ENCODE results near the gene HORMAD1.
"Not testable (repeated sequence)": the region's sequence is repeated elsewhere in the genome, so short reads cannot be mapped to it uniquely, and the experiment has no call there.

The HORMAD1 gene

GRCh38 chr1:150696995-150697927 is 23.4 kb downstream of the HORMAD1 start, which contains the start of gene GOLPH3L:
TSS of gene GOLPH3L (minus strand) at chr1:150697154. CDS start at chr1:150694838, 2,316 bp downstream.
- DNase-seq, result peak; percentile 95

DNA sequence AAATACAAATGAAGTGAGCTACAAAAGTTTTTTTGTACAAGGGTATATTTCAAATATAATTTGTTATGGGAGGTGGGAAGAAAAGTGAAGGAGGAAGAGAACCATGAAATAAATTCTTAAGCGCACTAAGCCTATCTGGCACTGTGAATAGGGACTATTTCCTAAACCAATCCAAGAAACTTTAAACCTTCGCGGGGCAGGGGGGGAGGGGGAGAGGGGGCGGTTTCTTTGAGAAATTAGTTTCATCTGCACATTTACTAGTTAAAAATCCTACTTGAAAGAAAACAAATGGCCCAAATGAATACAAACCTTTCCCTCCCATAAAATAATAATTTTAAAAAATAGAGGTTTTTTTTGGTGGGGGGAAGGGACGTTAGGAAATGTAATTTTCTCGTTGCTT is 24.1 kb downstream of the HORMAD1 start:
- no peak for DNase-seq

- DNase-seq, result no peak
Observed at GRCh38 chr1:150696162-150696561, 24.5 kb downstream of the HORMAD1 start.

DNA sequence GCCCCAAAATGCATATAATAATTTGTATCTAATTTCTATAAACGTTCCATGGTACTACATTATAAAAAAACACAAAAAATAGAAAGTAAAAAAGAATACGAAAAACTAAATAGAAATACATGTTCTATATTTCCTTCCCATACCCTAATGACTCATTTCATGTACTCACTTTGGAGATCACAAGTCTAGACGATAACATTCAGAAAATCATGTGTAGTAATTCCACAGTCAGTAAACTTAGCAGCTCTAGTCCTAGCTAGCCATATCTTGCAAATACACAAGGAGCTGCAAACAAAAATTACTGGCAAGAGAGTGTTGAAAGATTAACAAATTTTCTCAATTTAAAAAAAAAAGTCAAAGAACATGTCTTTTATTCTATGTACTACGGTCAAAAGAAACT is 25.1 kb downstream of the HORMAD1 start:
- no peak for DNase-seq

DNA sequence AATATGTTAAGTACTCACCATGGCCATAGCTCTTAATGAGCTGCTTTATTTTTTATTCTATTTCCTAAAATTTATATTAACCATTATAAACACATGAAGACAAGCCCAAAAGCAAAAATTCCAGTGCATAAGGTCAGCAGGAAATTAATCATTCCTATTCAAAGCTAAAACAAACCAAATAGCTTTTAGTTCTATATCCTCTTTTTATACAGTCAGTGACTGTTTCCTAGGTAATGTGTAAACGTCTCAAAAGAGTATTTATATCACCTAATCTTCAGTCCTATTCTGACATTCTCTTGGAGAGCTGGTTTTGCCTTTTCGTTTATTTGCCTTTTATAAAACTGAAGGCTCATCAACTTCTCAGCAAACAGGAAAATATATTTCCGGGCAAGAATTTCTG is 28.0 kb downstream of the HORMAD1 start:
- no peak for DNase-seq

- DNase-seq, result no peak
Observed at GRCh38 chr1:150688763-150689162, 31.9 kb downstream of the HORMAD1 start.

DNA sequence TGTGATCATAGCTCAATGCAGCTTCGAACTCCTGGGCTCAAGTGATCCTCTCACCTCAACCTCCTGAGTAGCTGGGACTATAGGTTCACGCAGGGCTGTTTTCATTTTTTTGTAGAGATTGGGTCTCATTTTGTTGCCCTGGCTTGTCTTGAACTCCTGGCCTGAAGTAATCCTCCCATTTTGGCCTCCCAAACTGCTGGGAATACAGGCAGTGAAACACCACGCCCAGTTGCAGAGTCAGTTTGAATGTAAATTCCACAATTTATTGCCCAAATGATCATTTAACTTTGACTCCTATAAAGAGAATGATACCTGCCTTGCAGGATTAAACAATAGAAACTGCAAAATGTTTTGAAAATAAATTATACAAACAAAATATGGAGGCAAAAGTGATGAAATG is 34.4 kb downstream of the HORMAD1 start:
- DNase-seq, result no peak

DNA sequence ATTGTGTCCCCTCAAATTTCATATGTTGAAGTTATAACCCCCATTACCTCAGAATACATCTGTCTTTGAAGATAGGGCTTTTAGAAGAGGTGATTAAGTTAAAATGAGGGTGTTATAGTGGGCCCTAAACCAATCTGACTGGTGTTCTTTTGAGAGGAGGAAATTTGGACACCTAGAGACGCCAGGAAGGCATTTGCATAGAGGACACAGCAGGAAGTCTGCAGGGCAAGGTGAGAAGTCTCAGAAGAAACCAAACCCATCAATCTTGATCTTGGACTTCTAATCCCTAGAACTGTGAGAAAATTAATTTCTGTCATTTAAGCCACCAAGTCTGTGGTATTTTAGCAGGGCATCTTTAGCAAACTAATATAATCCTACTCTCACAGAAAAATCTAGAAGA is 36.8 kb downstream of the HORMAD1 start:
- no peak for DNase-seq

GRCh38 chr1:150678988-150679387 is 41.7 kb downstream of the HORMAD1 start:
- DNase-seq, result no peak

- no peak for DNase-seq
Observed at GRCh38 chr1:150674881-150675280, 45.8 kb downstream of the HORMAD1 start.

DNA sequence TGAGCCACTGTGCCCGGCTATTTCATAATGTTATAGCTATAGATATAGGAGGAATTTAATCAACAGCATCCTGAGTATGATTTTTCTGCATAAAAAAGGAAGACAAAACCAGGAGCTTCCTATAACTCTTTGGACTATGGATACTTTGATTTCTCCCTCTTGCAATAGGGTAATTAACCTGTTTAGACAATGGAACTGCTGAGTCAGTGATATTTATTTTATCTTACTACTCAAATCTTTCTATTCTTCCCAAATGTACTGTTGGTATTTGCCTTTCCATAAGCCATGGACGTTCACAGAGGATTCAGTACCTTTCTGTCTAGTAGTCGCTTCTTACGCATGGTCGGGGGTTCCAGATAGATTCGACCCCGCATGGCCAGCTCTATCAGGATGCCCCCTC is 57.4 kb downstream of the HORMAD1 start:
- DNase-seq, result no peak

GRCh38 chr1:150662811-150663210 is 57.9 kb downstream of the HORMAD1 start:
- DNase-seq, result no peak

DNA sequence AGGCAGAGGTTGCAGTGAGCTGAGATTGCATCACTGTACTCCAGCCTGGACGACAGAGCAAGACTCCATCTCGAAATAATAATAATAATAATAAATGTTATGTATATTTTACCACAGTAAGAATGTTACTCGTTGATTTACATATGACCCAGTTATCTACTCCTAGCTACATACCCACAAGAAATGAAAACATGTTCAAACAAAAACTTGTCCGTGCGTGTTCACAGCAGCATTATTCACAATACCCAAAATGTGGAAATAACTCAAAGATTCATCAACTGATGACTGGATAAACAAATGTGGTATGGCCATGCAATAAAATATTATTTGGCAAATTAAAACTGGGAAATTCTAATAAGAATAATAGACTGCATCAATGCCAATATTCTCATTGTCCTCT is 59.5 kb downstream of the HORMAD1 start:
- no peak for DNase-seq

DNA sequence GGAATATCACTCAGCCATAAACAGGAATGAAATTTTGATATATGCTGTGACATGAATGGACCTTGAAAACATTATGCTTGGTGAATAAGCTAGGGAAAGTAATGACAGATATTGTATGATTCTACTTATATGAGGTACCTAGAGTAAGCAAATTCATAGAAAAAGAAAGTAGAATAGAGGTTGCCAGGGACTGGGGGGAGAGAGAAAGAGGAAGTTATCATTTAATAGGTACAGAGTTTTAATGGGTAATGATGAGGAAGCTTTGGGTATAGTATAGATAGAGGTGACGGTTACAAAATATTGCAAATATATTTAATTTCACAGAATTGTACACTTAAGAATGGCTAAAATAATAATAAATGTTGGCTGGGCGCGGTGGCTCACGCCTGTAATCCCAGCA is 60.1 kb downstream of the HORMAD1 start:
- no peak for DNase-seq

GRCh38 chr1:150657064-150657463 is 63.6 kb downstream of the HORMAD1 start:
- DNase-seq, result not testable (repeated sequence)

DNA sequence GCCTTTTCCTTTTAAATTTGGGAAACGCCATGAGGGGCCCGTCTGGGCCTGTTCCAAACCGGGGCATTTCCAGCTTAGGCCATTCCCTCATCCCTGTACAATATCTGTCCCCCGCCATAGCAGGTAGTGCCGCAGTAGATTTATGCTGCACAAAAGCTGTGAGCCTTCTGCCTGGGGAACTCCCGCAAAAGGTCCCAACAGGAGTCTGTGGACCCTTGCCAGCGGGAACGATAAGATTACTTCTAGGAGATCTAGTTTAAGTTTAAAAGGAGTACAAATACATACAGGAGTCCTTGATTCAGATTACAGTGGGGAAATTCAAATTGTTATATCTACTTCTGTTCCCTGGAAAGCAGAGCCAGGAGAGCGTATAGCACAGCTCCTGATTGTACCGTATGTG is 66.1 kb downstream of the HORMAD1 start:
- DNase-seq, result not testable (repeated sequence)

- DNase-seq, result no peak
Observed at GRCh38 chr1:150650193-150650592, 70.5 kb downstream of the HORMAD1 start.

DNA sequence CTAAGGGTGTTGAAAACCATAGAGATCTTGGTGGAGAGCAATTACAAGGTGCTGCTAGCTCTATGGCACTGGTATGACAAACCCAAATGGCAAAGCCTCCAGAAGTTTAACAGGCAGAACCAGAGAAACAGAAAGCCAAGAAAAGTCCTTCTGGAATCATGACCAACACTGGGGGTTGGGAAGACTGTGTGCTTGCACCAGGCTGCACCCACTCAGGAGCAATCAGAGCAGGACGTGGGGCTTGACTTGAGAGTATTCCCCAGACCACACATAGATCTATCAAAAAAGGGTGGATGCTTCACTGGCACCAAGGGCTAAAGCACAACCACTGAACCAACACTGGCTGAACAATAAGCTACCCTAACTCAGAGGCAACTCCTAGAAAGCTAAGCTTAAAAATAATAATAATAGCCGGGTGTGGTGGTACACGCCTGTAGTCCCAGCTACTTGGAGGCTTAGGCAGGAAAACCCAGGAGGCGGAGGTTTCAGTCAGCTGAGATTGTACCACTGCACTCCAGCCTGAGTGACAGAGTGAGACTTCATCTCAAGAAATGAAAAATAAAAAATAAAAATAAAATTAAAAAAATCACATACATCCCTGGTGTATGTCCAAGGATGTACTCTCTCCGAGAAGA is 71.1 kb downstream of the HORMAD1 start:
- no peak for DNase-seq
